ENCODE data around the gene GRHPR.

The GRHPR gene

GRCh38 chr9:37398464-37399025 lies 24.0 kb upstream of the GRHPR start:
- in situ Hi-C loops (cut with HindIII; ENCODE audit: low sequenced_read_pairs), result no loop called here

GRCh38 chr9:37399336-37399735 lies 23.2 kb upstream of the GRHPR start:
- in situ Hi-C loops (cut with HindIII; ENCODE audit: low sequenced_read_pairs), result no loop called here

GRCh38 chr9:37404590-37404989 lies 17.9 kb upstream of the GRHPR start:
- in situ Hi-C loops (cut with HindIII; ENCODE audit: low sequenced_read_pairs), result no loop called here

GRCh38 chr9:37405350-37405749 lies 17.1 kb upstream of the GRHPR start:
- in situ Hi-C loops (cut with HindIII; ENCODE audit: low sequenced_read_pairs), result no loop called here

GRCh38 chr9:37405764-37406380 lies 16.6 kb upstream of the GRHPR start:
- in situ Hi-C loops (cut with HindIII; ENCODE audit: low sequenced_read_pairs), result no loop called here

GRCh38 chr9:37406603-37407401 lies 15.7 kb upstream of the GRHPR start:
- in situ Hi-C loops (cut with HindIII; ENCODE audit: low sequenced_read_pairs), result no loop called here

GRCh38 chr9:37407468-37407867 lies 15.0 kb upstream of the GRHPR start:
- in situ Hi-C loops (cut with HindIII; ENCODE audit: low sequenced_read_pairs), result no loop called here

- in situ Hi-C loops (cut with HindIII; ENCODE audit: low sequenced_read_pairs), result no loop called here
These were observed 13.4 kb upstream of the GRHPR start for GRCh38 chr9:37408933-37409710.

- in situ Hi-C loops (cut with HindIII; ENCODE audit: low sequenced_read_pairs), result no loop called here
These were observed 12.1 kb upstream of the GRHPR start for GRCh38 chr9:37410354-37410861.

- in situ Hi-C loops (cut with HindIII; ENCODE audit: low sequenced_read_pairs), result no loop called here
These were observed 11.3 kb upstream of the GRHPR start for GRCh38 chr9:37410969-37411785.

- in situ Hi-C loops (cut with HindIII; ENCODE audit: low sequenced_read_pairs), result no loop called here
These were observed 9.9 kb upstream of the GRHPR start for GRCh38 chr9:37412431-37413151.

GRCh38 chr9:37413311-37413710 lies 9.2 kb upstream of the GRHPR start:
- in situ Hi-C loops (cut with HindIII; ENCODE audit: low sequenced_read_pairs), result no loop called here

GRCh38 chr9:37414503-37414943 lies 8.0 kb upstream of the GRHPR start:
- in situ Hi-C loops (cut with HindIII; ENCODE audit: low sequenced_read_pairs), result no loop called here

- in situ Hi-C loops (cut with HindIII; ENCODE audit: low sequenced_read_pairs), result no loop called here
These were observed 7.3 kb upstream of the GRHPR start for GRCh38 chr9:37415011-37415719.

GRCh38 chr9:37417252-37417803 lies 5.2 kb upstream of the GRHPR start:
- in situ Hi-C loops (cut with HindIII; ENCODE audit: low sequenced_read_pairs), result no loop called here

- in situ Hi-C loops (cut with HindIII; ENCODE audit: low sequenced_read_pairs), result no loop called here
These were observed 4.5 kb upstream of the GRHPR start for GRCh38 chr9:37417857-37418618.

- in situ Hi-C loops (cut with HindIII; ENCODE audit: low sequenced_read_pairs), result no loop called here
These were observed 3.3 kb upstream of the GRHPR start for GRCh38 chr9:37419204-37419603.

Data from DLD1 (cell line).